ENCODE data around the gene MRGPRD. TPM values are rescaled to one million over a fixed set of nuclear protein-coding genes. Genes with fewer than 3 reads are reported as not detected.

Gene MRGPRD
- total and polyA plus RNA-seq, 2 of the 13 experiments (the other 11 are each of a cell fraction or from before 2014, with no cell fraction given): not detected

DNA sequence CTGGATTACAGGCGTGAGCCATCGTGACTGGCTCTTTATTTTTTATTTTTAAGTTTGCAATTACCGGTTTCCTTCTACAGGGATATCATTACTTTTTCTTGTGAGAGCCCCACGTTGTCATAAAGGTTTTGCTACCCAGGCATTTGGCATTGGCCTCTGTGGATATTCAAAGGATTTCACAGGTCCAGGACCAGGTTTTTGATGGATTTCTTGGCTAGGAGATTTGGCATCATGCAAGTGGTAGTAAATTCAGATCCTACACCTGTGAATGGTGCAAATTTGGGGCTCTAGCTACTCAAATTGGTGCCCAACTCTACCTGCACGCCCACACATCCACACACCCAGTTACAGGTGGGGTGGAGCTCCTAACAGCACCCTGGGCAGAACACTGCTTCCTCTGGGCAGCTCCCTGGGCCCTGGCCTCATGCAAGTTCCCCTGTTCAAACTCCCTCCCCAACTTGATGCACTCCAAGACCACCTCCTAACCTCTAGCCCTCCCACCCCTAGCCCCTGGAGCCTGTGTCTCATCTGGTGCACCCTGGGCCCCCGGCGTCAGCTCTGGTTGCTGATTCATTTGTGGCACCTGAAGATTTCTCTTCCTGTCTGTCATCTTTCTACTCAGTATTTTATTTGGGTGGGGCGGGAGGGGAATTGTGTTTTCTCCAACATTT is 9.3 kb upstream of the MRGPRD start:
- ChIA-PET CTCF (ENCODE audit: low intra/inter-chr PET ratio, low total read pairs) (no interaction called here), POLR2A (no interaction called here)
- Histone ChIP-seq H3K4me1 (ENCODE audit: insufficient read depth, low read length) (no peaks in the 10 kb centered on the region), H3K9me3 (ENCODE audit: low read length) (no peaks in the 10 kb centered on the region), H2AFZ (ENCODE audit: low read length) (no peak overlapping the region), H3K4me3 (replicated peaks in 1 of 3; ENCODE audit: insufficient read depth in 1 of 3, low read depth in 2 of 3, low read length in 3 of 3) (no peak overlapping the region), H3K36me3 (replicated peaks in 1 of 2; ENCODE audit: control insufficient read depth in 1 of 2, insufficient read depth in 2 of 2, low read length in 2 of 2) (no peaks in the 10 kb centered on the region), H3K27ac (ENCODE audit: extremely low read length, insufficient read depth, low read length) (no peak overlapping the region), H4K20me1 (ENCODE audit: insufficient read depth, low read length) (no peaks in the 10 kb centered on the region), H3K27me3 (ENCODE audit: control insufficient read depth in 1 of 2, insufficient read depth in 2 of 2, low read length in 2 of 2) (peaks cover 3 to 25% of the 10 kb centered on the region in 2 experiments; a peak in 4 of 5 replicates), H3K9ac (ENCODE audit: insufficient read depth, low read depth, low read length) (no peak overlapping the region), H3K4me2 (ENCODE audit: low read depth, low read length) (no peak overlapping the region), H3K79me2 (ENCODE audit: insufficient read depth, low read length) (no peaks in the 10 kb centered on the region)
- in situ Hi-C loops (cut with HindIII; ENCODE audit: extremely low pct_ligation_motif_present, low pct_unique_long_range_greater_than_20kb) (no loop called here), intact Hi-C loops (cut with micrococcal nuclease; ENCODE audit: unreplicated experiment) (no loop called here)
- BruUV-seq (replicated peaks): no TSS peak
- FAIRE-seq: no peak
- TF ChIP-seq JUN (CRISPR knock-in tag; IDR thresholded peaks at IDR 0.05): no peak
- no peak for TF ChIP-seq ZNF343 (CRISPR knock-in tag; IDR thresholded peaks at IDR 0.05)
- TF ChIP-seq ZNF354B (CRISPR knock-in tag; IDR thresholded peaks at IDR 0.05): no peak
- no peak for TF ChIP-seq ZNF180 (CRISPR knock-in tag; IDR thresholded peaks at IDR 0.05; ENCODE audit: borderline replicate concordance, low read depth)
- TF ChIP-seq MBNL3 (CRISPR knock-in tag; conservative IDR thresholded peaks at IDR 0.05): no peak
- no peak for TF ChIP-seq DMAP1 (CRISPR knock-in tag; IDR thresholded peaks at IDR 0.05)
- TF ChIP-seq, protein P1, sequence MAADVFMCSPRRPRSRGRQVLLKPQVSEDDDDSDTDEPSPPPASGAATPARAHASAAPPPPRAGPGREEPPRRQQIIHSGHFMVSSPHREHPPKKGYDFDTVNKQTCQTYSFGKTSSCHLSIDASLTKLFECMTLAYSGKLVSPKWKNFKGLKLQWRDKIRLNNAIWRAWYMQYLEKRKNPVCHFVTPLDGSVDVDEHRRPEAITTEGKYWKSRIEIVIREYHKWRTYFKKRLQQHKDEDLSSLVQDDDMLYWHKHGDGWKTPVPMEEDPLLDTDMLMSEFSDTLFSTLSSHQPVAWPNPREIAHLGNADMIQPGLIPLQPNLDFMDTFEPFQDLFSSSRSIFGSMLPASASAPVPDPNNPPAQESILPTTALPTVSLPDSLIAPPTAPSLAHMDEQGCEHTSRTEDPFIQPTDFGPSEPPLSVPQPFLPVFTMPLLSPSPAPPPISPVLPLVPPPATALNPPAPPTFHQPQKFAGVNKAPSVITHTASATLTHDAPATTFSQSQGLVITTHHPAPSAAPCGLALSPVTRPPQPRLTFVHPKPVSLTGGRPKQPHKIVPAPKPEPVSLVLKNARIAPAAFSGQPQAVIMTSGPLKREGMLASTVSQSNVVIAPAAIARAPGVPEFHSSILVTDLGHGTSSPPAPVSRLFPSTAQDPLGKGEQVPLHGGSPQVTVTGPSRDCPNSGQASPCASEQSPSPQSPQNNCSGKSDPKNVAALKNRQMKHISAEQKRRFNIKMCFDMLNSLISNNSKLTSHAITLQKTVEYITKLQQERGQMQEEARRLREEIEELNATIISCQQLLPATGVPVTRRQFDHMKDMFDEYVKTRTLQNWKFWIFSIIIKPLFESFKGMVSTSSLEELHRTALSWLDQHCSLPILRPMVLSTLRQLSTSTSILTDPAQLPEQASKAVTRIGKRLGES (CRISPR knock-in tag; IDR thresholded peaks at IDR 0.05; ENCODE audit: borderline replicate concordance): no peak
- no peak for TF ChIP-seq ASH2L (IDR thresholded peaks at IDR 0.05; ENCODE audit: insufficient read length, low read depth, low read length)
- TF ChIP-seq, protein P2, sequence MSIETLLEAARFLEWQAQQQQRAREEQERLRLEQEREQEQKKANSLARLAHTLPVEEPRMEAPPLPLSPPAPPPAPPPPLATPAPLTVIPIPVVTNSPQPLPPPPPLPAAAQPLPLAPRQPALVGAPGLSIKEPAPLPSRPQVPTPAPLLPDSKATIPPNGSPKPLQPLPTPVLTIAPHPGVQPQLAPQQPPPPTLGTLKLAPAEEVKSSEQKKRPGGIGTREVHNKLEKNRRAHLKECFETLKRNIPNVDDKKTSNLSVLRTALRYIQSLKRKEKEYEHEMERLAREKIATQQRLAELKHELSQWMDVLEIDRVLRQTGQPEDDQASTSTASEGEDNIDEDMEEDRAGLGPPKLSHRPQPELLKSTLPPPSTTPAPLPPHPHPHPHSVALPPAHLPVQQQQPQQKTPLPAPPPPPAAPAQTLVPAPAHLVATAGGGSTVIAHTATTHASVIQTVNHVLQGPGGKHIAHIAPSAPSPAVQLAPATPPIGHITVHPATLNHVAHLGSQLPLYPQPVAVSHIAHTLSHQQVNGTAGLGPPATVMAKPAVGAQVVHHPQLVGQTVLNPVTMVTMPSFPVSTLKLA (IDR thresholded peaks at IDR 0.05): no peak
- DNase-seq (ENCODE audit: low spot score): no peak
- 19% methylated on average over 8 of the region's 8 CpGs for WGBS (ENCODE audit: low lambda C conversion rate)
- ATAC-seq: no peak

All from HepG2 (cell line).